ENCODE data around the gene RNF148.

The RNF148 gene, protein sequence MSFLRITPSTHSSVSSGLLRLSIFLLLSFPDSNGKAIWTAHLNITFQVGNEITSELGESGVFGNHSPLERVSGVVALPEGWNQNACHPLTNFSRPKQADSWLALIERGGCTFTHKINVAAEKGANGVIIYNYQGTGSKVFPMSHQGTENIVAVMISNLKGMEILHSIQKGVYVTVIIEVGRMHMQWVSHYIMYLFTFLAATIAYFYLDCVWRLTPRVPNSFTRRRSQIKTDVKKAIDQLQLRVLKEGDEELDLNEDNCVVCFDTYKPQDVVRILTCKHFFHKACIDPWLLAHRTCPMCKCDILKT

DNA sequence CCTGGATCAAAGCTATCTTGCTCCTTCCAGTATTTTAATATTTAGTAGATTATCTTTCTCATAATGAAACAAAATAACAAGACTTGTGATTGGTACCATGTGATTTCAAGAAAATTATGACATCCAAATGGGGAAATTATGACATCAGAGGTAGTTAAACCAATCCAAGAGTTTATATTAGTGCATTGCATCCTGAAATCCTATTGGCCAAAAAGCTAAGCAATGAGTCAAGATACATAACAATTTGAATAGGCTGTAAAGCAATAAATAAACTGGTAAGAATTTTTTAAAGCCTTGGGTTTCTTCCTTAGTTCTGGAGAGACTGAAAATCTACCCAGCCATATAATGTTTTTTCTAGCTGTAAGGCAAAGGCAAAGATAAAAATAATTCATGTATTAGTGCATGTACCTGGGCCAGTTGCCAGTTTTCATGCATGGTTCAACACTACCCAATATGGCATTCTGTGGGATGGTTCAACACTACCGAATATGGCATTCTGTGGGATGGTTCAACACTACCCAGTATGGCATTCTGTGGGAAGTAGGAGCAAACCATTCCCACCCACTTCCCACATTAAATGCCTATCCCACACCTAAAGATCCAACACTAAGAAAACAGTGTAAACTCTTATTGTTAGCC lies at the start of gene RNF148:
Gene RNF148 (minus strand): TSS at position 51 of the 639 bp plus-strand sequence. CDS start 172 bp downstream, outside the sequence.
- DNase-seq (ENCODE audit: low spot score), result no peak

DNA sequence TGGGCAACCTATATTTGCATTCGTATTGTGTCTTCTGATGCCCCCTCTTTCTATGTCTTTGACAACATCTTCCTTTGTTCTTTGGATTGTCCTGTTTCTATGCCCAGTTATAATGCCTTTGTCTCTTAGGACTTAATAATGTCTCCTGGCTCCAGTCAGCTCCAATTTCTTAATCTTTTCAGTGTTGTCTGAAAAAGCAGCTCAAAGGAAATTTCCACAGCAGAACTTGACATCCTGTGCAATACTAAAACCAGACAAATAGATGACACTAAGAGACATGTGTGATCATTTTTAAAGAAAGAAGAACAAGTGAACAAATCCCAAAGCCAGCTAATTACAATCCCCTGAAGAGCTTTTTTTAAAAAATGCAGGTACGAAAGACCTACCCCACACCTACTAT lies 47.7 kb upstream of the RNF148 start:
- no peak for DNase-seq (ENCODE audit: low spot score)

DNA sequence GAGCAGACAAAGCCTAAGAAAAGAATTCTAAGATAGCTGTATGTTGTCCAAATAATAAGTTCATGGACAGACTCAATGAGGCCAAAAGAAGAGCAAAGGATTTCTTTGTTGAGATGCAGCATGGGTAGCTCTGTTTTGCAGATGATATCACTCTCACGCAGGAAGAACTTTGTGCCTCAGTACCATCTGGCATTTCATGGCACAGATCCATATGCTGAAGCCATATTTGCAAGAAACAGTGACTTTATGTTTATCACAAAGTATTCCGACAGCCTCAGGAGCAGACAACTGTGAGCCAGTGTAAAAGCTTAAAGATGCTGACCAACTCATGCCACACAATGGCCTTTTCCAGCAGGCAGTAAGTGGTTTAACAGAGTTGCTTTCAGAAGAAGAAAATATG lies 45.5 kb upstream of the RNF148 start:
- DNase-seq (ENCODE audit: low spot score), result no peak

DNA sequence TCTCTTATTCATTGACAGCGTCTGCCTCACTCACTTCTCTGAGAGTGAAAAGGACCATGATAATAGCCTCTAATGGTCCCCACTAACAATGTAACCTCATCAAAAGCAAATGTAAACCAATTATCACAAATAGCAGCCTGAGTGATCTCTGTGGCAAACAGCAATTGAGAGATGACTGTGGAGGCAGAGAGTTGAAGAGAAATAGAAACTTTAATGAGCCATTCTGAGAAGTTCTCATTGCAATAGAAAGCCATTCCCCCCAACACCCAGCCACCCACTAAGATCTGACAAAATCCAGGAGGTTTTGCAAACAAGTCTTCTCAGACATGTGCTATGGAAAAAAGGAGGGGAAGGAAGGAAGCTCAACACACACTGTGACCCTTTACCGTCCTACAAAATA lies 44.2 kb upstream of the RNF148 start:
- no peak for DNase-seq (ENCODE audit: low spot score)

DNA sequence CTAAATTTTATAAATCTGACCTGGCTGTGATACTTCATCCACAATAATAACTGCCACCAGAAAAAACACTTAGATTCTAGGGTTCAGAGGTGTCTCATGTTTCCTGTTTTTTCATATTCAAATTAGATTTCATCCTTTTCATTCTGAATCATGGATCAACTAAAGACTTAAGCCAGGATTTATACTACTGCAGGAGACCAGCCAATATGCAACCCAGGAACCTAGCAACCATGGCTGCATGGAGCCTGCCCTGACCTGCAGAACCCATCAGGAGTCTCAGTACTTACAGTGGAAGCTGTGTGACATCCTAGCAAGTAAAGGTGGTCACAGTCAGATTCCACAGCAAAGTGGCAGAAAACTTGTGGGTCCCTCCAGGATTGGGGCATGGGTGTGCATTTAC lies 40.5 kb upstream of the RNF148 start:
- DNase-seq (ENCODE audit: low spot score), result no peak

DNA sequence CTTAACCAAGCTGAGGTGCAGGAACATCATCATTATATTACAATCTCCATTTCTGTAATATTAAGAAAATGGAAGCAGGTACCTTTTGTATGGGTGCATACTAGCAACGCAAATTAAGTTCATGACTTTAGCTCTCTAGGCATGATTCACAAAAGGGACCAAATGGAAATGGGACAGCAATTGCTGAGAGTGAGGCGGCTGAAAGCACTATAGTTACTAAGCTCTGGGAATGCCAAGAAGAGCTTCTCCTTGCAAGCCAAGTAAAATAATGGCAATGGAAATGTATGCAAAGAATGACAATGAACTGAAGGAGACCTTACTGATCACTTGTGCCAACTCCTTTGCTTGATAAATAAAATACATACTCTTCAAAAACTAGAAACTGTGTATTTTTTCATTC lies 36.2 kb upstream of the RNF148 start:
- DNase-seq (ENCODE audit: low spot score), result no peak

DNA sequence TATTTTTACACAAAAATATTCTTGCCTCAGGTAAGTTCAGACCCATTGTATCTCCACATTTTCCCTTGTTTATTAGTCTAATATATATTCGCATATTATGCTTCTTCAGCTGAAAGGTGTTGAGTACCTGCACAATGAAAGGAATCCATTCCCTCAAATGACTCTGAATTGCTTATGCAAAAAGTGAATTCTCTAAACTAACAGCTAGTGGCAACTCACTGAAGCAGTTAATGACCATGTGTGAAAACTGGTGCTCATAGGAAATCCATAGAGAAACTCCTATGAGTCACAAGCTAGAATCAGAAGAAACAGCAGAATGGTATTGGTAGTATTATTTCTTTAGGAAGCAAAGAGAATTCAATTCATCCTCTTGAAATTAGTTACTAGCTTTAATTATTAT lies 33.5 kb upstream of the RNF148 start:
- DNase-seq (ENCODE audit: low spot score), result no peak

DNA sequence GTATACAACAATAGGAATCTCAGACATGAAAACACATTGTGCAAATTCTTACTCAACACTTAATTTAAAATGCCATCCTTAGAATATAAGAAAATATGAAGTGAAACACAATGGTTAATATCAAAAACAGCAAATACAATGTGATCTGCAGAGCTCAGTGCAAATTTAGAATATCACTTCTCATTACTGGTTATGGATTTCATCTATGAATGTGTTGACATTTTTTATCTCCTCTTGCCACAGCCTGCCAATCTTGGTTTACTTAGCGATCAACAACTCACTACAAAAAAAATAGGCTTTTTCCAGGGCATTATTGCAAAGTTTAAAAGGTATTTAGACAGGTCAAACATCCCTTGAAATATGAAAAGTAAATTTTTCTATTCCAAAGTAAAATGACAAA lies 25.0 kb upstream of the RNF148 start:
- DNase-seq (ENCODE audit: low spot score), result no peak

DNA sequence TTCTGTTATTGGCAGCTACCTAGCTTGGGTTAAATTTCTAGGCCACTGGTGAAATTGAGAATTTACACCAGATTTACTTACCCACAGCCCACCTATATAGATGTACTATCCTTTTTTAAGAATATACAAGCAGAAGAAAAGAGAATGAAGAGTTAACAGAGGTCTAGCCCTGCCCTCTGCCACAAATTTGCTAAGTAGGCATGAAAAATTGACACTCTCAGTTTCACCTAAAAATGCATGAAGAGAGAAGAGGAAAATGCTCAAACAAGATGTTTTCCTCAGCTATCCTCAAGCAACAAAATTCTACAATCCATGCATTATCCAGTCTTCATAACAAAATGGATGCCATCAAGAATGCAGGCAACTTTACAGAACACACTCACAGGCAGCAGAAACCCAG lies 24.6 kb upstream of the RNF148 start:
- no peak for DNase-seq (ENCODE audit: low spot score)

DNA sequence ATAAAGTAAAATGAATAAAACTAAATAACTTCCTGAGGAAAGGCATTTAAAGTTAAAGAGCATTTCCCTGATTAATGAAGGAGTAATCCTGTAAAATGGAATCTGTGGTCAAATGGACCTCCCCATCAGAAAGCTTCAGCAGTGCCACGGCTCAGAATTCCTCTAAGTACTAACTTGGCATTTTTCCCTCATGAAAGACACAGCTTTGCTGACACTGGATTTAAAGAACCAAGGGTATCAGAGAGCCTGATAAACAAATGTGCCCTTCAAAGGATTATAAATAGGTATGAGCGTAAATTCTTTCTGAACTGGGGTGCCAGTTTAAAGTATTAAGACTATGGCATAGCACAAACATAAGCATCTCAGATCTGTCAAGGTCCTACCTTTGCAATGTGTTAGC lies 24.2 kb upstream of the RNF148 start:
- no peak for DNase-seq (ENCODE audit: low spot score)

DNA sequence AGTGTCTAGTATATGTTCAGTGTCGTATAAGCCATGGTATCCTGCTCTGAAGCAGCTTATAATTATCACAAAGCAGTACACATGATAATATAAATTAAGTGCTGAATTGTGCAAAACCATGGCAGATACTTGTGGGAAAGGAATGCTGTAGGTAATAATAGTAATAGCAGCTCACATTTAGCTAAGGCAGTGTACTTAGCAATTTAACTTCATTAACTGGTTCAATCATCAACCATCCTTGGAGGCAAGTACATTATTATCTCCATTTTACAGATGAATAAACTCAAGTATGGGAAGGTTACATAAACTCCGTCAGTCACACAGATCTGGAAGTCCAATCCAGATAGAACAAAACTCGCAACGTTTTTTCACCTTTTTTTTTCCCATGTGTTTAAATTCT lies 21.6 kb upstream of the RNF148 start:
- DNase-seq (ENCODE audit: low spot score), result no peak

DNA sequence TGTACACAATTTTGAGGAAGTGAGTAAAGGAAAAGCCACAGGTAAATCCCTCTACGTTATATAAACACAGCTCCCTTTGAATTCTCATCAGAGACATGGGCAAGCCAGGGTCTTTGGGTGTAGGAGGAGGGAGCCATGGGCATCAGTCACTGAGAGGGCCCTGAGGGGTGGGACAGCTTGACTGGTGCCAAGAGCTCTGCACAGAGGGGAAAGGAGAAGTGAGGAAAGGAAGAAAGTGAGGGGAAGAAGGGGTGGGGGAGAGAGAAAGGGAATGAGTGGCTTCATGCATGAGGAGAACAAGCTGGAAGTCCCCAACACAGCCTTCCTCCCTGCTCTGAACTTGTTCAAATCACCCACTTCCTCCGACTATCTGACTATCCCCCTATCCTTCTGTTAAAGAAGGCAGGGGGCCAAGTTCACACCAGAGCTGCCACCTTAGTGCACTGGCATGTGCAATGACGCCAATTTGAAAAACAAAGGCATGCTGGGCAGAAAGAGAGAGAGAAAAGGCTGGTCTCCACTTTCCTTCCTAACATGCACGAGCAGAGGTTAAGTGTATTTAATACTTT lies 16.4 kb upstream of the RNF148 start:
- DNase-seq (ENCODE audit: low spot score), result no peak

DNA sequence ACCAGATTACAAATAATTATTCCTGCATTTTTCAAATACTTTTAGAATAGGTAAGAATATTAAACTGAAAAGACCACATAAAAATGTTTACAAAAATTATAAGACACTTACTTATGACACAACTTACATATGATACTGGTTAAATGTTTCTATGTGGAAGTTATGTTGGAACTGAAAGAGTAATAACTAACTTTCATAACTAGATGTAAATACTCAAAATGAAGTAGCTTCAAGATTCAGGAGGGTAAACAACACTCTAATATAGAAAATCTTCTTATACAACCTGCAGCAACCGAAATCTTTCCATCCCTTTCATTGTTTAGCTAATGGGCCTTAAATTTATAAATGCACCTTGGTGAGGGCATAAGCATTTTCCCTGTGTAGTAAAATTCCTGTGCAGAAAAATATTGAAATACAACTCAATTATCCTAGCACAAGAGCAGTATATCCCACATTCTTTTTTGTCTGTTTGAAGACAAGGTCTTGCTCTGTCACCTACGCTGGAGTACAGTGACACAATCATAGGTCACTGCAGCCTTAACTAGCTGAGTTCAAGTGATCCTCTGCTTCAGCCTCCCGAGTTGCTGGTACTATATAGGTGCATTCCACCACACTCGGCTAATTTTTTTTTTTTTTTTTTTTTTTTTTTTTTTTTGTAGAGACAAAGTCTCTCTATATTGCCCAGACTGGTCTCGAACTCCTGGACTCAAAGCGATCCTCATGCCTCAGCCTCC lies 14.8 kb upstream of the RNF148 start:
- no peak for DNase-seq (ENCODE audit: low spot score)

DNA sequence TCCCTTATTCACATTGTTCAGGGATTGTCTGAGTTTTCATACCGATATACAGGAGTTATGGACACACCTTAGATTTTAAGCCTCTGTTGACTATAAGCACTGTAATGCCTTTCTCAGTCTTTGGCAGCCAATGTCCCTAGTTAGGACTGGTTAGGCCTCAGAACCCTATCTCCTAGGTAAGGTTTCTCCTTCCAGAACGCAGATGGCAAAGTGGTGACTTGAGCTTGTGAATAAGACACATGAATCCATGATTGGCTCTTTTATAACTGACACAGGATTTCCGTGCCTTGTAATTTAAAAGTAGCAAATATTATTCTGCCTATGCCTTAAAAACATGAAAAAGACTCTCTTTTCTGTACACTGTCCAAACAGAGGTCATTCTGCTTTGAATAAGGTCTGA lies 12.5 kb upstream of the RNF148 start:
- DNase-seq (ENCODE audit: low spot score), result no peak

DNA sequence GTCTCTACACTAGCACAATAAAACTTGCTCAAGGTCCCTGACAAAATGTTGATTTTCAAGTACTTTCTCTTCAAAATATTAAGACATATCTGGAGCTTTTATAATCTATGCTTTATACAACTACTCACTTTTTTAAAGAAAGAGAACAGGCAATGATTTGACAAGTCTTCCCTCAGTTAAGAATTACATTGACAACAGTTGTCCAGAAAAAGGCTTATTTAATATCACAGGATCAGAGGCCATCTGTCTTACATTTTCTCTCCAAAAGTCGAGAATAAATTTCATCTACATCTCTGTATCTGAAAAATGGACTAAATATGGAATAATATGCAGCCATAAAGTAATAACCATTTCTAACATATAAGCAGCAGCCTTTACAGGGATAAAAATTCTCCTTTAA lies 8.2 kb upstream of the RNF148 start:
- no peak for DNase-seq (ENCODE audit: low spot score)

DNA sequence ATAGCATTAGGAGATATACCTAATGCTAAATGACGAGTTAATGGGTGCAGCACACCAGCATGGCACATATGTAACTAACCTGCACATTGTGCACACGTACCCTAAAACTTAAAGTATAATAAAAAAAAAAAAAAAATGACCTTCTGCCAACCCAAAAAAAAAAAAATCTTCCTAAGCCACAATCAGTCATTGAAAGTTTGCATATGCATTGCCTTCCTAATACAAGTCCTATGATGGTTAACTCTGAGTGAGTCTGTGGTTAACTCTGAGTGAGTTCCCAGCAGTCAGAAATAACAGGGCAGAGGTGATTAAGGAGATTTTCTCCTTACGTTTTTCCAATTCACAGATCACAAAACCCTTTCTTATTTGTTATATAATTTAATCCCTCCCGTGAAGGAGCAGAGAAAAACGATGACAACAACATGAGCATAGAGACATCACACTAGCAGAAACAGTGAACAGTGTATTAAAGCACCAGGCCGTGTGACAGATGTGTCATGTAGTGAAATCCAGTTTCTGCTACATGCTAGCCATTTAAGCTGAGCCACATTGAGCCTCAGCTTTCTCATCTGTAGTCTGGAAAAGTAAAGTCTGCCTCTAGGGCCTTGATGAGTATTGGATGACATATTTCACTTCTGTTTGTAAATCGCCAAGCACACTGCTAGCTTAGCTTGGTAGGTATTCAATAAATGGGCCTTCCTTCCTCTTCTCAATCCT lies 7.4 kb upstream of the RNF148 start:
- no peak for DNase-seq (ENCODE audit: low spot score)

DNA sequence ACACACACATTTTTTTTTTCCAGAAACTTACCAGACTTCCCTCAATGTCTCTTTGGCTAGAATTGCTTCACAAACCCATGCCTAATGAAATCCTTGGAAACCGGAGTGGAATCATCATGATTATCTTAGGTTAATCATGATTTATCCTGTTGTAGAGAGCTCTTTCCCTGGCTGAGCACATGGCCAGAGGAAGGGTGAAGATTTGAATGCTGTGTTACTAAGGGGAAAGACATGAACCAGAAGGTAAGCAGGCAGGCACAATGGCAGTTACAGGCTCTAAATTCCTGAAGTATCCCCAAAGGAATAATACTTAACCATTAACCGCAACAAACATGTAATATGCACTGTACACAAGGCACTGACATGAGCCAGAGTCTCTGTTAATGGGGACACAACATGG lies 4.1 kb upstream of the RNF148 start:
- DNase-seq (ENCODE audit: low spot score), result no peak

DNA sequence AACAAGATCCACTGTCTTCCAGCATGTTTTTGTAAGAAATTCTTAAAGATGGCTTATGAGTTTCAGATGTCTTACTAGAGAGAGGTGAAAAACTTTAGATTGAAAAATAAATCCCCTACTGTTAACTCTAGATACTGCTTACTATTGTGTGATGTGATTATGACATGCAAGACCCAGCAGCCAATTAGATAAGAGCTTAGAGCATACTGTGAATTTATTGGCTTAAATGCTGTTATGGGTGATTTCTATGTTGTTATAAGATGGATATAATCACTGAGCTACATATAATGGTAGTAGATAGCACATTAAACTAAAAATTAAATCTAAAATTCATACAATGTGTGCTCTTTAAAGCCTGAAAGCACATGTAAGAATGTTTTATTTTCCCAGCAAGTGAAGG lies 3.7 kb downstream of the RNF148 start, which contains the start of gene RNF133:
Gene RNF133 (minus strand): TSS at position 101 of the 400 bp plus-strand sequence. CDS start 199 bp downstream, outside the sequence.
- no peak for DNase-seq (ENCODE audit: low spot score)

DNA sequence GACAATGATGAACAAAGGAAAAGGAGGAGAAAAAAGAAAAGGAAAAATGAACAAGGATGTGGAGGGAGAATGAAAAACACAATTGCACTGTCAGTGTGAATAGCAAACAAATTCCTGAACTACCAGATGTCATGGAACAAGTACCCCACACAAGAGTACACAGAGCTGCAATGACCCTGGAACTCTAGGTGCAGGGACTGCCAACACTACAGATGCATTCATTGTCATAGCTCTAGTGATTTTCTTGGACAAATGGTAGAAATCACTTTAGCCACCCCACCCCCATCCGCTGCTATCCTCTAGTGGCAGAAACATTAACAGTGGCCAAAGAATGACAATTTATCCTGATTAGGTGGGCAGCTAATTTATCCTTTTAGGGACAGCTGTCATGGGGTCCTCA lies 6.9 kb downstream of the RNF148 start:
- no peak for DNase-seq (ENCODE audit: low spot score)

DNA sequence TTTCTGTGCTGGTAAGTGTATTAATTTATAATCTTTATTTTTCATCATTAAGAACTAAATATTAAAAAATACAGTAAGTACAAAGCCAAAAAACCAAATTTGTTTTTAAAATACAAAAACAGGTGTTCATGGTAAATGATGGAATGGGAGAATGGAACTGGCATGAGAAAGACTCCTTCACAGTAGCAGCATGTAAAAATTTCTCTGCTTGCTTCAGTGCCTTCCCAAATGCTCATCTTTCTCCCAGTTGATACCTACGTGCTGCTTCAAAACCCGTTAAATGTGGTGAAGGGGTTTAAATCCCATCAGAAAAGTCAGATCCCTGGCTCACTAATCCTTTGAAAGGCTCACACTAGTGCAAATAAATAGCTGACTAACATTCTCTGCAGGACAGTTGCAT lies 8.0 kb downstream of the RNF148 start:
- no peak for DNase-seq (ENCODE audit: low spot score)

DNA sequence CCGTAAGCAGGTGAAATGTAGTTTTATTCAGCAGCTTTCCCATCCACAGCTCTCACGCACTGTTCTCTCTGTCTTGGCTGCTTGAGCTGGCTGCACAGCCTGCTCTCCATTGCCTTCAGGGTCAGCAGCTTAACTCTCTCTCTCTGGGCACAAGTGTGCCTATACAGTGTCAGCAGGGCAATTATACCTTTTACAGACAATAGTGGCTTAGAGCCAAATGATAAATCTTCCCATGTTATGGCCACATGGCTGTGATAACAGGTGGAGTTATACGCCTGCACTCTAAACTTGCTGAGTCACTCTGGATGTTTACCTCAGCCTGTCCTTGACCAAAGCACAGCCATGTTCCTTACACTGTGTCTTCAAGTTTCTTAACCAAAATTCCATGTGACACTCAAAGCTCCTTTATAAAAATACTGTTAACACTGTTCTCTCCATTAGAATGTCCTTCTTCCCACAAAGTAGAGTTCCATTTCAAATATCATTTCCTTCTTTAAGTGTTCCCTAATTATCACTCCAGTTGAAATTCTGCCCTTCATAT lies 9.9 kb downstream of the RNF148 start:
- no peak for DNase-seq (ENCODE audit: low spot score)
